ENCODE data around the gene RPL18. TPM values are rescaled to one million over a fixed set of nuclear protein-coding genes. Genes with fewer than 3 reads are reported as not detected.
"Not testable (repeated sequence)": the region's sequence is repeated elsewhere in the genome, so short reads cannot be mapped to it uniquely, and the experiment has no call there.

The RPL18 gene
- total RNA-seq, 2 donors from 2014 or later: 2,402 to 3,112 TPM

DNA sequence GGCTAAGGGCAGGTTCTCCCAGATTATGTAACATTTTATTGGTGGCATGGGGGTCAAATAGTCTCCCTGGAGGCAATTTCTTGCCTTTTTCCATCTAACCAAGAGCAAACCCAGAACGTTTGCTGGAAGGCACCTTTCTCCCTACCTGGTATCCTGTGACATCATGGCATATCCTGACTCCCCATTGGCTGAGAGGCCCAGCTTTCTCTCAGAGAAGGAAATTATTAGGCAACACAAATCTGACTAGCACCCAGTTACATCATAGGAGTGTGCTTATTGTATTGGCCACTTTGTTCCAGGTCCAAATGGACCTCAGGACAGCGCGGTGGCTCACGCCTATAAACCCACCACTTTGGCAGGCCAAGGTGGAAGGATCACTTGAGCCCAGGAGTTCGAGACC is 40.8 kb upstream of the RPL18 start:
- no peak for TF ChIP-seq POLR2A (IDR thresholded peaks at IDR 0.05)
- ATAC-seq (no peak), DNase-seq (no peak)
- no peaks in the 10 kb centered on the region for H3K9me3 ChIP-seq
- no peaks in the 10 kb centered on the region for H3K27me3 ChIP-seq
- peaks cover 11% of the 10 kb centered on the region for H3K4me1 ChIP-seq
- 77 to 88% methylated on average over 5 of the region's 5 CpGs for WGBS, 2 donors
- H3K36me3 ChIP-seq (replicated peaks in 1 of 2; ENCODE audit: insufficient read depth in 1 of 2, low read depth in 2 of 2): no peaks in the 10 kb centered on the region
- H3K4me3 ChIP-seq: no peak overlapping the region
- intact Hi-C loops (cut with DNase I): loop anchor here (10.0 kb wide), 1 partner anchor 175 kb away; the partner anchor contains the start of gene HSD17B14
- no peak overlapping the region for H3K27ac ChIP-seq

DNA sequence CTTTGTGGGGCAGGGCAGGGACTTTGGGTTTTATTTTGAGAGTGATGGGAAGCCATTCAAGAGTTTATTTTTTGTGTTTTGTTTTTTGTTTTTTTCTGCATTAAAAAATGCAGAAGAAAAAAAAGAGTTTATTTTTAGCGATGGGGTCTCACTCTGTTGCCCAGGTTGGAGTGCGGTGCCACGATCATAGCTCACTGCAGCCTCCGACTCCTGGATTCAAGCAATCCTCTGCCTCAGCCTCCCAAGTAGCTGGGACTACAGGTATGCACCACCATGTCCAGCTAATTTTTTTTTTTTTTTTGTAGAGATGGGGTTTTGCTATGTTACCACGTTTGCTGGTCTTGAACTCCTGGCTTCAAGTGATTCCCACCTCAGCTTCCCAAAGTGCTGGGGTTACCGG is 39.5 kb upstream of the RPL18 start:
- no peak for TF ChIP-seq POLR2A (IDR thresholded peaks at IDR 0.05)
- TF ChIP-seq, protein P1, sequence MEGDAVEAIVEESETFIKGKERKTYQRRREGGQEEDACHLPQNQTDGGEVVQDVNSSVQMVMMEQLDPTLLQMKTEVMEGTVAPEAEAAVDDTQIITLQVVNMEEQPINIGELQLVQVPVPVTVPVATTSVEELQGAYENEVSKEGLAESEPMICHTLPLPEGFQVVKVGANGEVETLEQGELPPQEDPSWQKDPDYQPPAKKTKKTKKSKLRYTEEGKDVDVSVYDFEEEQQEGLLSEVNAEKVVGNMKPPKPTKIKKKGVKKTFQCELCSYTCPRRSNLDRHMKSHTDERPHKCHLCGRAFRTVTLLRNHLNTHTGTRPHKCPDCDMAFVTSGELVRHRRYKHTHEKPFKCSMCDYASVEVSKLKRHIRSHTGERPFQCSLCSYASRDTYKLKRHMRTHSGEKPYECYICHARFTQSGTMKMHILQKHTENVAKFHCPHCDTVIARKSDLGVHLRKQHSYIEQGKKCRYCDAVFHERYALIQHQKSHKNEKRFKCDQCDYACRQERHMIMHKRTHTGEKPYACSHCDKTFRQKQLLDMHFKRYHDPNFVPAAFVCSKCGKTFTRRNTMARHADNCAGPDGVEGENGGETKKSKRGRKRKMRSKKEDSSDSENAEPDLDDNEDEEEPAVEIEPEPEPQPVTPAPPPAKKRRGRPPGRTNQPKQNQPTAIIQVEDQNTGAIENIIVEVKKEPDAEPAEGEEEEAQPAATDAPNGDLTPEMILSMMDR (IDR thresholded peaks at IDR 0.05): no peak
- H3K4me3 ChIP-seq: no peak overlapping the region
- H3K27me3 ChIP-seq: no peaks in the 10 kb centered on the region
- WGBS, 2 donors: 86 to 88% methylated on average over 6 of the region's 6 CpGs
- ATAC-seq (no peak), DNase-seq (no peak)
- intact Hi-C loops (cut with DNase I): loop anchor here (10.0 kb wide), 1 partner anchor 176 kb away; the partner anchor contains the start of gene HSD17B14
- H3K27ac ChIP-seq: no peak overlapping the region
- no peaks in the 10 kb centered on the region for H3K9me3 ChIP-seq
- H3K4me1 ChIP-seq: peaks cover 11% of the 10 kb centered on the region
- no peaks in the 10 kb centered on the region for H3K36me3 ChIP-seq (replicated peaks in 1 of 2; ENCODE audit: insufficient read depth in 1 of 2, low read depth in 2 of 2)

DNA sequence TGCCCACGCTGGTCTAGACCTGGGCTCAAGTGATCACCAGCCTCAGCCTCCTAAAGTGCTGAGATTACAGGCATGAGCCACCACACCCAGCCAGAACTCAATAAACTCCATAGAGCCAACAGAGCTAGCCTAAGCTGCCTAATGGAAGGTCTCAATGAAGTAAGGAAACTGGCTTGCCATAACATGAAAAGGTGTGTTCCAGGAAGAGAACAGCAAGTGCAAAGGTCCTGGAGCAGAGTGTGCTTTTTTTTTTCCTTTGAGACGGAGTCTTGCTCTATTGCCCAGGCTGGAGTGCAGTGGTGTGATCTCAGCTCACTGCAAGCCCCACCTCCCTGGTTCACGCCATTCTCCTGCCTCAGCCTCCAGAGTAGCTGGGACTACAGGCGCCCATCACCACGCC is 38.9 kb upstream of the RPL18 start:
- DNase-seq; H3K4me3 ChIP-seq; H3K36me3 ChIP-seq (replicated peaks in 1 of 2; ENCODE audit: insufficient read depth in 1 of 2, low read depth in 2 of 2); ATAC-seq; H3K27ac ChIP-seq; H3K27me3 ChIP-seq; H3K9me3 ChIP-seq: not testable (repeated sequence)
- WGBS, 2 donors: 89 to 93% methylated on average over 4 to 5 of the region's 5 CpGs
- peaks cover 11% of the 10 kb centered on the region for H3K4me1 ChIP-seq
- intact Hi-C loops (cut with DNase I): loop anchor here (10.0 kb wide), 1 partner anchor 177 kb away; the partner anchor contains the start of gene HSD17B14

DNA sequence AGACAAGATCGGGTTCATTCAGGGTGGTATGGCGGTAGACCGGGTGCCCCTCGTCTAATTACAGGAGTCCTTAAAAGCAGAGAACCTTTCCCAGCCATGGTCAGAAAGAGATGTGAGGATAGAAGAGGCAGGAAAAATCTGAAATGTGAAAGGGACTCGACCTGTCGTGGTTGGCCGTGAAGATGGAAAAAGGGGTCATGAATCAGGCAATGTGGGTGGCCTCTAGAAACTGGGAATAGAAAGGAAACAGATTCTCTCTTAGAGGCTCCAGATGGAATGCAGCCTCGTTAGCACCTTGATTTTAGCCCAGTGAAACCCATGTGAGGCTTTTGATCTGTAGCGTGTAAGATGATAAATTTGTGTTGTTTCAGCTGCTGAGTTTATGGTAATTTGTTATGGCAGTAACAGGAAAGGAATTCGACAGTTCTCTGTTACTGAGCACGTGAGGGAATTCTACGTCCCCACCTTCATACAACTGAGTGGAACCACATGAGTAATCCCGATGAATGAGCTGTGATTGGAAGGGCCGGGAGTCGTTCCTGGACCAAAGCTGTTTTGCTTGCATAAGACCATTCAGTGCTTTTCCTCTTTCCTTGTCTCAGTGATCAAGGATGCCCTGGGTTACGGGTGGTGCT is 38.0 kb upstream of the RPL18 start:
- ATAC-seq (peak; percentile 15), DNase-seq (peak in 1 of 4 donors; percentile 23)
- no peaks in the 10 kb centered on the region for H3K9me3 ChIP-seq
- no peaks in the 10 kb centered on the region for H3K36me3 ChIP-seq (replicated peaks in 1 of 2; ENCODE audit: insufficient read depth in 1 of 2, low read depth in 2 of 2)
- no peak overlapping the region for H3K4me3 ChIP-seq
- H3K27ac ChIP-seq: no peak overlapping the region
- 38 to 53% methylated on average over 16 of the region's 16 CpGs for WGBS, 2 donors
- H3K4me1 ChIP-seq: peaks cover 11% of the 10 kb centered on the region
- H3K27me3 ChIP-seq: no peaks in the 10 kb centered on the region
- intact Hi-C loops (cut with DNase I): loop anchor here (10.0 kb wide), 1 partner anchor 178 kb away; the partner anchor contains the start of gene HSD17B14
- TF ChIP-seq, protein P1 (IDR thresholded peaks at IDR 0.05): no peak
- no peak for TF ChIP-seq POLR2A (IDR thresholded peaks at IDR 0.05)

DNA sequence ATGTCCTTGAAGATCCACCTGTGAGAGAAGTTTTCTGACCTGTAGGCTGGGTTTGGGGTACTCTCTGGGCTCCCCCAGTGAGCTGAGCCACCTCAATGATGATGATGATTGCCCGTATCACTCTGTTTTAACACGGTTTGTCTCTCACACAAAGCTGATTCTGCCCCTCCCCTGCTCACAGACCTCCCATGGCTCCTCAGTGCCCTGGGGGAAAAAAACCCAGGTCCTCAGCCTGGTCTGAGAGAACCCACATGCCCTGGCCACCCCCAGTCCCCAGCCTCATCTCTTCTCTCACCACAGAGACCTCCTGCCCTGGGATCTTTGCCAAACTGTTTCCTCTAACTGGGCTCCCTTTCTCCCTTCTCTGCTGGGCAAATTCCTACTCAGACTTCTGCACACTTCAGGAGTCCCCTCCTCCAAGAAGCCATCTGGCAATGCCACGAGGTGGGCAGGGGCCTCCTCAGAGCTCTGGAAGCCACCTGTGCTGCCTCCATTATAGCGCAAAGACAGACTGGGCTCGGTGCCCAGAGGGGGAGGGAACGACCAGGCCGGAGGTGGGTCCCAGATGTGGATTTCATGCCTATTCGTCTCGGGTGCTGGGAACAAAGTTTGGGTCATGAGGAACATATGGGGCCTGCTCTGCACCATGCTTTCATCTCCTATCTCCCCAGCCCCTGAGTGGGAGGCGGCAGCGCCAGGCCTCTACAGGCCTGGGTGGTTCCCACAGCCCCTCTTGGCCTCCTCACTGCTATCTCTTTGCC is 35.5 kb upstream of the RPL18 start:
- Histone ChIP-seq H3K36me3 (replicated peaks in 1 of 2; ENCODE audit: insufficient read depth in 1 of 2, low read depth in 2 of 2) (no peaks in the 10 kb centered on the region), H3K27me3 (no peaks in the 10 kb centered on the region), H3K4me1 (no peaks in the 10 kb centered on the region), H3K9me3 (no peaks in the 10 kb centered on the region), H3K4me3 (no peak overlapping the region), H3K27ac (no peak overlapping the region)
- intact Hi-C loops (cut with DNase I): loop anchor here (10.0 kb wide), 1 partner anchor 180 kb away; the partner anchor contains the start of gene HSD17B14
- ATAC-seq: no peak
- TF ChIP-seq, protein P1 (IDR thresholded peaks at IDR 0.05): no peak
- TF ChIP-seq POLR2A (IDR thresholded peaks at IDR 0.05): no peak
- no peak for DNase-seq
- 34 to 63% methylated on average over 3 to 9 of the region's 11 CpGs for WGBS, 2 donors

Measured in body of pancreas (tissue), 4 donors.